Cerebellar cortex (tissue), 1 donor: ENCODE measurements around the gene NRP1.

Source experiments
- DNase-seq: peaks from one replicate; pipeline ENCODE4 v3.0.0-alpha.2; 2015; ENCODE audit warnings: low spot score

The NRP1 gene

DNA sequence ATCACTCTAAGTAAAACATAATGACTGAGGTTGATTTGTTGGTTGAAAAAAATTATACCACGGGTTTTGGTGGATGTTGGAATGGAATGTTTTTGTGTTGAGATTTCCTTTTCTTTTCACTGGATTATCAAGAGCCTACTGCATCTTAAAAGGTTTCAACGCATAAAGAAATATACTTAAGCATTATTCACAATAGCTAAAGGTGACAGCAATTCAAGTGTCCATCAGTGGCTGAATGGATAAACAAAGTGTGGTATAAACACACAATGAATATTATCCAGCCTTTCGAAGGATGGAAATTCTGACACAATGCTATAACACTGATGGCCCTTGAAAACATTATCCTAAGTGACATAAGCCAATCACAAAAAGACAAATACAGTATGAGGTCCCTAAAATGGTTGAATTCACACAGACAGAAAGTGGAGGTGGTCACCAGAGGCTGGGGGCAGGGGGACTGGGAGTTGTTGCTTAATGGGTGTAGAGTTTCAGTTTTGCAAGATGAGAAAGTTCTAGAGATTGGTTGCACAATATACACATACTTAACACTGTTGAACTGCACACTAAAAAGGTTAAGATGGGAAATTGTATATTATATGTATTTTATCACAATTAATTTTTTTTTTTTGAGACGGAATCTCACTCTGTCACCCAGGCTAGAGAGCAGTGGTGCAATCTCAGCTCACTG is 122.3 kb downstream of the NRP1 start:
- DNase-seq: no peak

DNA sequence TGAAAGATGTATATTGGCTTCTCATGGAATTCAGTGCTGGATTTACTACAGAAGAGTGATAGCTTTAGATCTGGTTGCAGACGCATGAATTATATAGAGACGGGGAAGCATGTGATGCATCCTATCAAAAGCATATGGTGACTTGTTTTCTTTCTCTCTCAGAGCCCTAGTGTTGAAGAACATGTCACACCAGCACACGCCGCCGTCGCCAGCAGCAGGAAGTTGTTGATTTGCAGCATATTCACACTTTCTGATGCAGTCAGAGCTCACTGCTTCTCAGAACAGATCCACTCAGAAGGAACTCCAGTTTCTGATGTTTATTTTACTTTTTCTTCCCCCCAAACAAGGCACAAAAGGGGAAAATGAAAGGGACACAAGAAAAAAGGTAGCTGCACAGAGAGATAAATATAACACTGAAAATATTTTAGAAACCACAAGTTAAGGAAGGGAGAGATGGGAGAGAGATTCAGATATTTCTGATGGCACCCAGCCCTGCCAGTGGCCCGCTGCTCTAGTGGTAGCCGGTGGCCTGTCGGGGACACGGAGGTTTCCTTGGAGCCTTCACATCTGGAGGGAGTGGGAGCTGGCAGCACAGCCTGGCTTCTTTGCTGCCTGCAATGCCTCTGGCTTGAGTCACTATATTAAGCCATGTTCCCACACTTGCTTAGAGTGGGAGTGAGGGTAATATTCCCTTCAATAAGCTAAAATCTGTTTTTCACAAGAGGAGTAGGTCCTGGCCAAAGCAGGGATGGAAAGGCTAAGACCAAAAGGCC is 123.2 kb downstream of the NRP1 start:
- DNase-seq: no peak

GRCh38 chr10:33209802-33210201 is 124.7 kb downstream of the NRP1 start:
- no peak for DNase-seq

GRCh38 chr10:33208166-33208565 is 126.3 kb downstream of the NRP1 start:
- DNase-seq: no peak

- DNase-seq: no peak
These were observed 130.4 kb downstream of the NRP1 start for GRCh38 chr10:33204031-33204430.

GRCh38 chr10:33201971-33202370 is 132.5 kb downstream of the NRP1 start:
- DNase-seq: no peak

DNA sequence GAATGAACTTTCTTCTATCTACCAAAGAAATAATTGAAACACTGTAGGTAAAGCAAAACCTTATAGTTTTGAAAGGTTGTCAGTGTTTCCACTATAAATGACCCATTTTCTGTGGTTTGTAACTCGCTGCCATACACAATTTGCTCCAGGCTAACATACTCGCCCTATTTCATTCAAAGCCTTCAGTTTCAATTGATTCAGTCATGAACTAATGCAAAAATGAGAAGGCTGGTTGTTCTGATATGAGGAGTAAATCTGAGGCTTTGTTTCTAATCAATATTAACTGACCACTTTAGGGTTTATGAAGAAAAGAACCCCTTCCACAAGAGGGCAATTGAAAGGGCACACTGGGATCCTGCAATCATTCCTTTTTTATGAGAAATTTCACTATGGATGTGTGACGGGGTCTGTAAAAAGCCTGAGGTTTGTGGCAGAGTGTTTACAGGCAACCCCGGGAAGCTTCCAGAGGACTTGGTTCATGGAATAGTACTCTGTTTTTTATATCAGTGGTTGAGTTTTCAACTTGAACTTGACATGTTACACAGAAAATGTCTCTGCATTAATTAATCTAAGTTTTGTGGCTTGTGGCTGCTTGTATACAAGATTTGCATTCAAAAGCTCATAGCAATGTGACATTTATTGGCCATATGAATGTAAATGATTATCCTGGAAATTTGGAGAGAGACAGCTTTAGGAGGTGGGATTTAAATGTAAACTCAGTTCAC is 133.2 kb downstream of the NRP1 start:
- DNase-seq: no peak

GRCh38 chr10:33199731-33200232 is 134.7 kb downstream of the NRP1 start:
- no peak for DNase-seq

DNA sequence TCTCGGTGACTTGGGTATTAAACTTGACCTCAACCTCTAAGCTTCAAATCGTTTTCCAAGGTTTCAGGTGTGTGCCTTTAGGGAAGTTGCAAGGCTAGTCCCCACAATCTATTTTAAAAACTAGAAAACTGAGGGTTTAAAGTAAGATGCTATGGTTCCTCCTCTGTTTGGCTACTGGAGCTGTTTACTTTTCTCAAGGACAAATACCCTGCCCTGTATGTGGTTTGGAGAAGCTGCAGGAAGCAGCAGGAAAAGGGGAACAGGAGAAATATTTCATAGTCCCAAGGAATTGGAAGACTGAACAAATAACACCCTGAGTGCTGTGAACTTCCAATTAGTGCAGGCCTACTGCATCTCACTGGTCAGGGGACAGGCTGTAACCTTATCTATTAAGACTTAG is 135.9 kb downstream of the NRP1 start:
- DNase-seq: no peak

DNA sequence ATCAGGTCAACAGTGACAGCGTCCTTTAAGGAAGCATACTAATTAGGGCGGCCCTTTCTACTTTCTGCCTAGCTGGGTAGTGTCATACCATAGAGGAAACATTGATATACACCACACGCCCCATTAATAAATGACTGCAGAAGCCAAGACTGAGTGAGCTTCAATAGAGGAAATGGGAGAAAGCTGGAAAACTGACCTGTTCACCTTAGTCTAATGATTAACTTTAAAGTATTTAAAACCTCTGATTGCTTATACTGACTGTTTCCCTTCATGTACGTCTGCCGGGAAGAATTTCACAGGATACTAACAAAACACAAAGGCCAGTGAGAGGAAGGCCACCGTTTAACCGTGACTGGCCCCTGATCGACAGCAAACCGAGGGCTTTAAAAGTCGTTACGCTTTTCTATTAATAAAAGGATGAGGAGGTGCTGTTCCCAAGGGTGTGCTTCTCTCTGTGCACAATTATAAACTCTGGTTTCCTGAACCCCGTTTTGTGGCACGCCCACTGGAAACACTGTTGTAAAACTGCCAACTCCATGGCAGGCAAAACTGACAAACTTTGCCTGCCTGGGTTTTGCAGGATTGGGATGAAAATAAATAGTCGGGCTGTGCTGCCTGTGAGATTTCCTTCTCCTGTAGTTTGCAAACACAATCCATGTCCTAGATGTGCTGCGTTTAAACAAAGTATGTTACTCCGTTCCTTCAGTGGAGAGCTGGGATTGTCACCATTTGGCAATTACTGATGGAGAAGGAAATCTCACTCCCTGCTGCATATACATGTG is 137.6 kb downstream of the NRP1 start:
- no peak for DNase-seq

DNA sequence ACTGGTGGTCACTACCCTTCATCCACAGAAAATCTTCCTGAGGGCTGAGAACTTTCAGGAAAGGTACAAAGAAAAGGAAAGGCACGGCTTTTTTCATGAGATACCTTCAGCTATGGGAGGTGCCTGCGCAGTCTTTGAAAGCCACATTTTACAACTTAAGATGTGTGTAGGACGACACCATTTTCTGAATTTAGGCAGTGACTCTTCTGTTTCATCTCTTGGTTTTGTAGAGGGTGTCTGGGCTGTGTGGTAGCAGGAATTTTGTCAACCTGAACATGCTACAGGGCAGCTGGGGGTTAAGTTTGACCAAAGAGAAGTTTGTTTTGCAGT is 138.1 kb downstream of the NRP1 start:
- DNase-seq: no peak

DNA sequence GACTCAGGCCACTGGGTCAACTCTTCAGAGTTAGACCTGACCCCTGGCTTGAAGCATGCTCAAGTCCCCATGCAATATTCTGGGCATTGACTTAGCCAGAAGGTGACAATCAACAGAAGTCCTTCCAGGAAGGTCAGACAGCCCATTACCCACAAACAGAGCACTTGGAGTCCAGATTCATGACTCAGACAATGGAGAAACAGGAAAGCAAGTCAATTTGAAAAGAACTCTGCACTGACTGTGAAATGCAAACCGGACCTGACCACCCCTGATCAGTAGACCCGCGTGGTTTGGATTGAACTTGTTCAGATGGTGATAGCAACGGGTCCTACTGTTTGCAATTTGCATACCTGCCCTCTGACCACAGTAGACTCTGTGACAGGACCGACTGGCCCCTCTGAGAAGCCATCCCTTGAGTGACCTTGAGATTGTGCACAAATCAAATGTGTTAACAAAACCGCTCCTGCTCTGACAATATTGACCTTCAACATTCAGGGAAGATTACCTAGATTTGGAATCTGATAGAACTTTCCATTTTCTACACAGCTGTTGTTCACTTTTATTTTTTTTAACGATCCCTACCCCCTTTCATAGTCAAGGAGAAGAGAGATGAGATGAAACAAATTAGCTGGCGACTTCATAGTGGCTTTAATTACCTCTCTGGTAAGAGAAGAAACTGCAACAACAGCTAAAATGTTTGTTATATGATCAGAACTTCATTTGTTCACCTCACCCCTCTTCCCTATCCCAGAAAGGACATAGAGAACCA is 138.7 kb downstream of the NRP1 start:
- DNase-seq: no peak

DNA sequence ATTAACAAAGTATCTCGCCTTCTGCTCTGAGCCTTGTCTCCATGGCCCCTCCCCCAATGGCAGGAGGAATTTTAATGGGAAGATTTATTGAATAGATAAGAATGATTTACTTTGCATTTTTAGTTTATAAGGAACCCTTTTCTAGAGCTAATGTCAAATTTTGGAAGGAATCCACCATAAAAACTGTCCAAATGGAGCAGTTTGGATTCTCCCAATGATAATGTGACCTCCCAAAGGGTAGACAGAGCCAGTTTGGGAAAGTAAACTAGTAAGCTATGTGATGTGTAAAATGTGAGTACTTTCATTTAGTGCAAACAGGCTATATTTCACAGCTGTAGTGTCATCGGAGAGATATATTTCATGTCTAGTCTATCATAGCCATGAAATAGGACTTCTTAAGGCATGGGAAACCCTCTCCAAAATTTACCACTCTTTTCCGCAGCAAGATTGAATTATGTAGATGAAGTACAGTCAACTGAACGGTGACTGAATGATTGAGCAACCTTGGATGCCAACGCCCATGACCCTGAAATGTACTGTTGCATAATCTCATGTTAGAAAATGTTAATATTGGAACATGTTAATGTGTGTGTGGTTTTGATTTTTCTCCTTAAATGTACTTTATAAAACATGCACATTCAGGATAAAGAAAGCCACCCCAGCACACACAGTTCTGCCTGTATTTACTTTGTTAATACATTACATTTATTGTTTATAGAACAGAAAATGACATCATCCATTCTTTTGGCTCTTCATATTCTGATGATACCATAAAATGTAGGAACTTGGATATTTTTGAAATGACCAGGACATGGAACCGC is 140.6 kb downstream of the NRP1 start:
- no peak for DNase-seq

DNA sequence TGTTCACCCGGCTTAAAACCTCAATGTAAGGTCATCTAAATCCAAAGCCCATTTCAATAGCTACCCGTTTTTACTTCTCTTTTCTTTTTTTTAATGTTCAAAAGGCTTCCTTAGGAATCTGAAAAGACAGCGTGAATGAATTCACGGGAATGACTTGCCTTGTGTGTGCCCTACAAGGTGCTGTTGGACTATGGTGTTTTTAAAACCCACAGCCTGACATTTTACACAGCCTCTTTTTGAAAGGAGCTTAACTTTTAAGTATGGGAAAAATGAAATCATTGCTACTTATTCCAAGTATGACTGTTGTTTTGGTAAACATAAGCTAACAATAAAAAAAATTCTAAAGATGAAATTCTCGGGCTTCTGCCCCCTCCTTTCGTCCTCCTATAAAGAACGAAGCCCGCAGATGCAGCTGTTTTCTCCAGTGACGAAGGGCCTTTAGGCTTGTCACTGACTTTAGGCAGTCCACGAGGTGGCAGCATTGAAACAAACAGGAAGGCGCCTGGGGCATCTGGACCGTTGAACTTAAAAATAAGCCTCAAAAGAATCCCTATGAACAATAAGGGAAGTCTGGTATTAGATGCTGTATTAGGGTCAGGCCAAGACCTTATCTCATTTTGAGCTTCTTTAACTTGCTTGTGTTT is 141.3 kb downstream of the NRP1 start:
- DNase-seq: peak; percentile 63

DNA sequence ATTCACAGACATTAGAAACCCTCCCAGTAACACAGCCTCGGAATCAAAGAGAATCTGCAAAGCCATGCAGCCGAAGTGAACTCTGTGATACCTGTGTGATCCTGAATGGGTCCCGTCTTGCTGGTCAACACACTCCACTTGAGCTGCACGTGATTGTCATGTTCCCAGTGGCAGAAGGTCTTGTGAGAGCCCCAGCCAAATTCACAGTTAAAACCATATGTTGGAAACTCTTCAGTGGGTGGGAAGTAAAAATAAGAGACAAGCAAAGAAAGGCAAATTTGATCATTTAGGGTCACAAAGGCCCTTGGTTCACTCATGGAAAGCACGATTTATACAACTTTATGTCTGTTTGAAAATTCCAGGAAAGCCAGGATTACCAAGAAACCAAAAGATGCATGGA is 142.3 kb downstream of the NRP1 start:
- DNase-seq: no peak

GRCh38 chr10:33190406-33190805 is 144.1 kb downstream of the NRP1 start:
- no peak for DNase-seq

DNA sequence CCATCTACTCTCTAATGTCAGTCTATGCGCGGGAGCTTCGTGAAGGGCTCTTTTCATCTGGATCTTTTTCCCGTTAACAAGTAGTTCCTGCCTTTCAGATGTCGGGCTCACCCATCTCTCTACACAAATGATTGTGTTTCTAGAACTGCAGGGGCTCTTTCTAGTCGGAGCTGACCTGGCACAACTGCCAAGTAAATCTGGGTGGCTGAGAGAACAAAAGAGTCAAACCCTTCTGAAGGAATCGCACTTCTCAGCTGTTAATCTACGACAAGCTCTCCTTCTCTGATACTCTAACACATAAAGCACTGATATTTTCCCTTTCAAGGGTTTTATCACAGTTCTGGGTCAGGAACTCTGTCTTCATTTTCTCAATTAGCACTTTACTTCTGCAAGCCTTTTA is 144.7 kb downstream of the NRP1 start:
- DNase-seq: no peak

DNA sequence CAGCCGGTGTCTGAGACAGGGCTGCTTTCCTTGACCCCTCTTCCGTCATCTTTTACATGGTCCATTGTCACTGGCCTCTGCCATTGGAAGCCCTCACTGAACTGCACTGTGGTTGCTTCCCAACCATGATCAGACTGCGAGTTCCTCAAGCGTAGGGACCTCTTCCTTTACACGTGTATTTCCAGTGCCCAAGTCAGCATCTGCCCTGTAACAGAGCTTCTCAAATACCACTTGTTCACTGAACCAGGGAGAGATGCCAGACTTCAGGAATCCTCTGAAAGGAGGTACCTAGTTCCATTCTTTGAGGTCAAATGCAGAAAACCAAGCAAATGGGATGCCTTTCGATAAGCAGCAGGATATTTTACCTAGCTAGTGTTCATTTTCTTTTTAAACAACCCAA is 145.1 kb downstream of the NRP1 start:
- no peak for DNase-seq

DNA sequence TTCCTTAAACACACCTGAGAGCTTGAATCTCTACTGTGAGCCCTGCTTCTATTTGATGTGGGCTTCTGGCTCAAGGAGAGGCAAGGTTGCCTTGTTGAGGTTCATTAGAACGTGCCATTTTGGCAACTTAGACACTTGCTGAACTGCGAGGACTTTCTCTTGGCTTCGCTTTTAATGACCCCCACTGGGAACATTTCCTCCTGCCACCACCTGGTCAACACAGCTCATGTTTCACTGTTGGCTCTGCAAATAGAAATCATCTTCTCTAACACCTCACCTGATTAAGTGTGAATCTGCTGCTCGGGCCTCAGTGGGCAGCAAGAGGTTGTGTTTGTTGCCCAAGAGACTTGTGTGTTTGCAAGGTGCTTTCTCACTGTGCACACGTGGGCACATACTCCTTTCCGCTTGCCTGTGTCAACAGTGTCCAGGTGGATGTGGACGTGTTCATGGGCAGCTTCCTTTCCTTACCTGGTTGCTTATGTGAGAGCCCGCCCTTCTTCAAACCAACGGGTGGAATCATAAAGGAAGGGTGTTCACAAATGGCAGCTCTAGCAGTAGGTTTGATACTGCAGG is 147.0 kb downstream of the NRP1 start:
- DNase-seq: no peak

GRCh38 chr10:33186150-33186549 is 148.3 kb downstream of the NRP1 start:
- DNase-seq: no peak
